Sigmoid colon (tissue), 4 donors: ENCODE data around the gene ZNF473.
"Not testable (repeated sequence)": the region's sequence is repeated elsewhere in the genome, so short reads cannot be mapped to it uniquely, and the experiment has no call there.

ENCODE experiments used
- CTCF ChIP-seq, 4 experiments: fragments of 450-650 bp in 3 of 4; fragments of 200-600 bp in 1 of 4; IDR thresholded peaks; one replicate each; pipeline ENCODE4 v1.5.1; 2016 to 2019; ENCODE audit warnings: antibody characterized with exemption in 4 of 4, mild to moderate bottlenecking in 3 of 4, moderate library complexity in 2 of 4
- EP300 ChIP-seq, 4 donors: sonication (generic); formaldehyde crosslinking; IDR thresholded peaks; one replicate each; pipeline ENCODE4 v1.6.1; 2017; ENCODE audit warnings: antibody characterized with exemption in 4 of 4
- POLR2A ChIP-seq, 2 donors: fragments of 450-650 bp; IDR thresholded peaks; one replicate each; pipeline ENCODE4 v1.6.1; 2016; ENCODE audit warnings: antibody characterized with exemption in 2 of 2, mild to moderate bottlenecking in 2 of 2, moderate library complexity in 2 of 2

GRCh38 chr19:50075076-50075475 lies 49.3 kb downstream of the ZNF473 start:
- not testable (repeated sequence) for TF ChIP-seq CTCF, POLR2A, EP300 (IDR thresholded peaks at IDR 0.05)
